Measurements from ENCODE around the gene RRP15. TPM values are rescaled to one million over a fixed set of nuclear protein-coding genes. Genes with fewer than 3 reads are reported as not detected.

Gene RRP15
- total RNA-seq, 1 experiment from 2014 or later, result 25.5 TPM

- no peak overlapping the region for H3K4me2 ChIP-seq (ENCODE audit: low read length)
- H3K9ac ChIP-seq (ENCODE audit: low read length), result no peak overlapping the region
- no peaks in the 10 kb centered on the region for H4K20me1 ChIP-seq (ENCODE audit: insufficient read depth)
- no peaks in the 10 kb centered on the region for H3K79me2 ChIP-seq (ENCODE audit: insufficient read depth, low read length)
- ATAC-seq, result no peak
- intact Hi-C loops (cut with micrococcal nuclease), result no loop called here
- H3K27ac ChIP-seq (ENCODE audit: low read depth, low read length), result no peak overlapping the region
- DNase-seq (ENCODE audit: low read depth, low spot score), result no peak
- no peaks in the 10 kb centered on the region for H3K9me2 ChIP-seq (ENCODE audit: insufficient read depth)
- TF ChIP-seq ELF1 (IDR thresholded peaks at IDR 0.05; ENCODE audit: borderline replicate concordance, low read depth) (no peak), JUND (IDR thresholded peaks at IDR 0.05) (no peak), CTCF (IDR thresholded peaks at IDR 0.05 in 2 of 3, conservative IDR thresholded peaks at IDR 0.05 in 1 of 3; ENCODE audit: borderline replicate concordance in 1 of 3, insufficient read depth in 1 of 3, low read depth in 2 of 3, low read length in 2 of 3) (no peak)
- H3K4me3 ChIP-seq (replicated peaks in 1 of 2; ENCODE audit: low read depth in 1 of 2, low read length in 2 of 2), result no peak overlapping the region
- BruUV-seq (replicated peaks), result no TSS peak
- ChIA-PET RAD21 (ENCODE audit: low non-redundant PET in 1 of 2, low total read pairs in 2 of 2, uncharacterized antibody in 2 of 2, unreplicated experiment in 2 of 2) (no interaction called here), POLR2A (no interaction called here), CTCF (no interaction called here)
- no peaks in the 10 kb centered on the region for H3K36me3 ChIP-seq (ENCODE audit: control insufficient read depth in 1 of 2, insufficient read depth in 2 of 2, low read length in 2 of 2)
- H3K4me1 ChIP-seq (ENCODE audit: control insufficient read depth in 1 of 2, insufficient read depth in 2 of 2, low read length in 2 of 2), result peaks cover 14 to 18% of the 10 kb centered on the region in 2 experiments; a peak in 3 of 4 replicates
- H3K27me3 ChIP-seq (ENCODE audit: insufficient read depth, low read length), result no peaks in the 10 kb centered on the region
- H3K9me3 ChIP-seq (ENCODE audit: control insufficient read depth in 1 of 2, insufficient read depth in 1 of 2, low read depth in 1 of 2, low read length in 2 of 2), result no peaks in the 10 kb centered on the region
- no peak overlapping the region for H2AFZ ChIP-seq (ENCODE audit: low read depth, low read length, poor library complexity, severe bottlenecking)
Observed at GRCh38 chr1:218350801-218351266, 65.7 kb downstream of the RRP15 start.

- Histone ChIP-seq H2AFZ (ENCODE audit: low read depth, low read length, poor library complexity, severe bottlenecking) (no peak overlapping the region), H3K4me2 (ENCODE audit: low read length) (no peak overlapping the region), H3K9me2 (ENCODE audit: insufficient read depth) (no peaks in the 10 kb centered on the region), H3K79me2 (ENCODE audit: insufficient read depth, low read length) (no peaks in the 10 kb centered on the region), H3K4me3 (replicated peaks in 1 of 2; ENCODE audit: low read depth in 1 of 2, low read length in 2 of 2) (no peak overlapping the region), H3K27me3 (ENCODE audit: insufficient read depth, low read length) (no peaks in the 10 kb centered on the region), H3K4me1 (ENCODE audit: control insufficient read depth in 1 of 2, insufficient read depth in 2 of 2, low read length in 2 of 2) (peaks cover 14 to 15% of the 10 kb centered on the region in 2 experiments; a peak in 3 of 4 replicates), H3K9me3 (ENCODE audit: control insufficient read depth in 1 of 2, insufficient read depth in 1 of 2, low read depth in 1 of 2, low read length in 2 of 2) (no peaks in the 10 kb centered on the region), H3K9ac (ENCODE audit: low read length) (no peak overlapping the region), H3K36me3 (ENCODE audit: control insufficient read depth in 1 of 2, insufficient read depth in 2 of 2, low read length in 2 of 2) (no peaks in the 10 kb centered on the region), H3K27ac (ENCODE audit: low read depth, low read length) (no peak overlapping the region), H4K20me1 (ENCODE audit: insufficient read depth) (no peaks in the 10 kb centered on the region)
- DNase-seq (ENCODE audit: low read depth, low spot score) (no peak), ATAC-seq (peak; percentile 52; the same call in 1 of the 2 replicates)
- no peak for TF ChIP-seq RAD21 (IDR thresholded peaks at IDR 0.05; ENCODE audit: low read depth)
- peak in 2 of 3 experiments; percentile 23 to 37; a peak in 3 of 6 replicates for TF ChIP-seq CTCF (IDR thresholded peaks at IDR 0.05 in 2 of 3, conservative IDR thresholded peaks at IDR 0.05 in 1 of 3; ENCODE audit: borderline replicate concordance in 1 of 3, insufficient read depth in 1 of 3, low read depth in 2 of 3, low read length in 2 of 3)
- CTCF ChIA-PET, result no interaction called here
- no TSS peak for BruUV-seq (replicated peaks)
- POLR2A ChIA-PET, result no interaction called here
- RAD21 ChIA-PET (ENCODE audit: low non-redundant PET in 1 of 2, low total read pairs in 2 of 2, uncharacterized antibody in 2 of 2, unreplicated experiment in 2 of 2), result no interaction called here
- intact Hi-C loops (cut with micrococcal nuclease), result no loop called here
Observed at GRCh38 chr1:218351391-218352074, 66.4 kb downstream of the RRP15 start.
